ENCODE measurements around the gene SNX8. TPM values are rescaled to one million over a fixed set of nuclear protein-coding genes. Genes with fewer than 3 reads are reported as not detected.

SNX8 gene
- total and polyA plus RNA-seq, 2 of the 8 experiments (the other 6 are each of a cell fraction or from before 2014, with no cell fraction given): 46.2 to 70.8 TPM

GRCh38 chr7:2258661-2259365, 55.4 kb downstream of the SNX8 start (continued):
- TF ChIP-seq JUND (IDR thresholded peaks at IDR 0.05; ENCODE audit: low read length) (no peak), BACH1 (IDR thresholded peaks at IDR 0.05; ENCODE audit: low read length) (no peak), CHD7 (IDR thresholded peaks at IDR 0.05; ENCODE audit: insufficient replicate concordance, low read length) (no peak)
